Panc1 (cell line): ENCODE results near the gene RHOG. TPM values are rescaled to one million over a fixed set of nuclear protein-coding genes. Genes with fewer than 3 reads are reported as not detected.

ENCODE experiments used
- ATAC-seq: fragments of 200-7000 bp; cut with Tn5 transposase; 2 replicates; pipeline ENCODE4 v1.9.1; 2020; ENCODE audit warnings: mild to moderate bottlenecking, moderate library complexity
- BruUV-seq: library from RNA; stranded (reverse); fragments of 400-500 nt; replicated peaks from 2 replicates; lab custom pipeline; 2021; lab: Mats Ljungman, UMichigan
- CTCF ChIA-PET: fragments of 300-600 bp; sonication (Branson Sonifier 250); formaldehyde crosslinking; loops from one replicate; lab custom pipeline; 2022; ENCODE audit warnings: antibody characterized with exemption; lab: Charles Lee
- POLR2A ChIA-PET: fragments of 300-600 bp; sonication (Branson Sonifier 250); formaldehyde crosslinking; loops from one replicate; lab custom pipeline; 2022; ENCODE audit warnings: antibody characterized with exemption; lab: Charles Lee
- DNase-seq: peaks from one replicate; pipeline ENCODE4 v3.0.0-alpha.2; 2010; ENCODE audit warnings: low read depth, low spot score
- H3K27ac ChIP-seq: 2 replicates; pipeline ENCODE4 v1.5.1; 2011; ENCODE audit warnings: mild to moderate bottlenecking, low read length, inconsistent platforms
- H3K27me3 ChIP-seq: fragments of 200-500 bp; sonication (Bioruptor generic); 2 replicates; pipeline ENCODE4 v1.6.0; 2014; ENCODE audit warnings: low read length, inconsistent platforms; ENCODE audit not compliant: control insufficient read depth, insufficient read depth
- H3K36me3 ChIP-seq: fragments of 200-500 bp; sonication (Bioruptor generic); 2 replicates; pipeline ENCODE4 v1.5.1; 2014; ENCODE audit warnings: inconsistent platforms, mild to moderate bottlenecking, low read length, moderate library complexity; ENCODE audit not compliant: control insufficient read depth, insufficient read depth
- H3K4me1 ChIP-seq: 2 replicates; pipeline ENCODE4 v1.5.1; 2011; ENCODE audit warnings: inconsistent platforms, mild to moderate bottlenecking, low read length, moderate library complexity; ENCODE audit not compliant: control insufficient read depth, insufficient read depth
- H3K4me3 ChIP-seq, 2 experiments: 2 replicates each; pipeline ENCODE4 v1.5.1; 2011 to 2012; ENCODE audit warnings: low read depth in 2 of 2, low read length in 2 of 2, mild to moderate bottlenecking in 2 of 2, inconsistent platforms in 1 of 2, moderate library complexity in 1 of 2
- H3K9me3 ChIP-seq: fragments of 200-500 bp; sonication (Bioruptor generic); 2 replicates; pipeline ENCODE4 v1.5.1; 2014; ENCODE audit warnings: low read depth, mild to moderate bottlenecking, inconsistent platforms, low read length, moderate library complexity; ENCODE audit not compliant: control insufficient read depth, insufficient read depth
- POLR2AphosphoS5 ChIP-seq: IDR thresholded peaks from 2 replicates; pipeline ENCODE4 v1.6.1; 2012; ENCODE audit warnings: mild to moderate bottlenecking, low read depth, low read length, moderate library complexity
- SIN3A ChIP-seq: IDR thresholded peaks from 2 replicates; pipeline ENCODE4 v1.6.1; 2012; ENCODE audit warnings: low read depth, mild to moderate bottlenecking, low read length, moderate library complexity, borderline replicate concordance; ENCODE audit not compliant: insufficient read depth
- TCF7L2 ChIP-seq: IDR thresholded peaks from 2 replicates; pipeline ENCODE4 v1.6.1; 2011; ENCODE audit warnings: mild to moderate bottlenecking, low read depth, low read length, inconsistent platforms
- in situ Hi-C: cut with HindIII; loops from 2 replicates; pipeline ENCODE4 v1.10.0; 2016; ENCODE audit warnings: low sequenced_read_pairs, low pct_unique_long_range_greater_than_20kb
- intact Hi-C: fragments of 100-400 bp; cut with micrococcal nuclease; formaldehyde crosslinking; loops from one replicate; pipeline ENCODE4 v1.10.0; 2022; ENCODE audit not compliant: unreplicated experiment
- total RNA-seq: library from RNA; stranded (reverse); gene quantifications from one replicate; pipeline ENCODE4 v1.2.1, GENCODE V29; 2021; ENCODE audit not compliant: unreplicated experiment
- TF ChIP-seq, protein P1 (sequence below): fragments of 450-650 bp; IDR thresholded peaks from 2 replicates; pipeline ENCODE4 v1.5.1; 2017; ENCODE audit warnings: mild to moderate bottlenecking
- TF ChIP-seq, protein P2 (sequence below), 2 experiments: IDR thresholded peaks; 2 replicates each; pipeline ENCODE4 v1.6.1; 2011 to 2012; ENCODE audit warnings: low read depth in 2 of 2, control low read depth in 1 of 2, low read length in 1 of 2, mild to moderate bottlenecking in 1 of 2, moderate library complexity in 1 of 2; ENCODE audit not compliant: insufficient read depth in 1 of 2

Gene RHOG
- total RNA-seq, 1 experiment from 2014 or later = 156 TPM

DNA sequence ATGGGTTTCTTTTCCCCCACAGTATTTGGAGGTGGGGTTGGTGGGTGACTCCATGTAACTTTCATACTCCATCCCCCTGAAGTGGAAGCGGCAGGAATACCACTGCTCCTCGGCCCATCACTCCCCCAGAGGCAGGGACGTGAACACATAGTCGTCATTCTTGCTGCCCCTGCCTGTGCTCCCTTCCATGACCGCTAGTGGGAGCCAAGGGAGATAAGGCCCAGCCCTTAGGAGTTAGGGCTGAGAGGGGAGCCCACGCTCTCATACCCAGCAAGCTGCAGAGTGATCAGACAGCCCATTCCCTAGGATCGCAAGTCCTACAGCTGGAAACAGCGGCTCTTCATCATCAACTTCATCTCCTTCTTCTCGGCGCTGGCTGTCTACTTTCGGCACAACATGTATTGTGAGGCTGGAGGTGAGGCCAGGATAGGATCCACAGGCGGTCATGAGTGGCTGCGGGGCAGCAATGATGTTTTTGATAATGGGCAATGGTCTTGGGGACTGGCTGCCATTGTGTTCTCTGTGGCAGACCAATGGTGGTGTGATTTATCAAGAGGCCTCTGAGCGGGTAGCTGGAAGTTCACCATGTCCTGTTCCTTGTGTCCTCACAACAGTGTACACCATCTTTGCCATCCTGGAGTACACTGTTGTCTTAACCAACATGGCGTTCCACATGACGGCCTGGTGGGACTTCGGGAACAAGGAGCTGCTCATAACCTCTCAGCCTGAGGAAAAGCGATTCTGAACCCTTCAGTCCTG, 15.9 kb downstream of the RHOG start:
- H3K27me3 ChIP-seq = no peaks in the 10 kb centered on the region
- DNase-seq (no peak), ATAC-seq (peak; percentile 79)
- BruUV-seq = TSS peak; percentile 62
- in situ Hi-C loops = no loop called here
- ChIA-PET CTCF (interaction anchor here (0.5 to 1.0 kb wide), 4 partner anchors 9 to 162 kb away, joined by 3 to 5 read pairs (median 4); no protein-coding TSS in a partner anchor), POLR2A (interaction anchor here (0.6 kb wide), 2 partner anchors 26 to 869 kb away, joined by 3 to 6 read pairs; no protein-coding TSS in a partner anchor)
- 0 out of 2 replicates have a peak, but pooled peaks cover 3% of the 10 kb centered on the region for H3K4me1 ChIP-seq
- intact Hi-C loops = no loop called here
- H3K4me3 ChIP-seq = no peak overlapping the region
- no peaks in the 10 kb centered on the region; the same call in none of the 2 replicates for H3K36me3 ChIP-seq
- H3K27ac ChIP-seq = no peak overlapping the region
- no peak for TF ChIP-seq TCF7L2
- TF ChIP-seq, protein P1, sequence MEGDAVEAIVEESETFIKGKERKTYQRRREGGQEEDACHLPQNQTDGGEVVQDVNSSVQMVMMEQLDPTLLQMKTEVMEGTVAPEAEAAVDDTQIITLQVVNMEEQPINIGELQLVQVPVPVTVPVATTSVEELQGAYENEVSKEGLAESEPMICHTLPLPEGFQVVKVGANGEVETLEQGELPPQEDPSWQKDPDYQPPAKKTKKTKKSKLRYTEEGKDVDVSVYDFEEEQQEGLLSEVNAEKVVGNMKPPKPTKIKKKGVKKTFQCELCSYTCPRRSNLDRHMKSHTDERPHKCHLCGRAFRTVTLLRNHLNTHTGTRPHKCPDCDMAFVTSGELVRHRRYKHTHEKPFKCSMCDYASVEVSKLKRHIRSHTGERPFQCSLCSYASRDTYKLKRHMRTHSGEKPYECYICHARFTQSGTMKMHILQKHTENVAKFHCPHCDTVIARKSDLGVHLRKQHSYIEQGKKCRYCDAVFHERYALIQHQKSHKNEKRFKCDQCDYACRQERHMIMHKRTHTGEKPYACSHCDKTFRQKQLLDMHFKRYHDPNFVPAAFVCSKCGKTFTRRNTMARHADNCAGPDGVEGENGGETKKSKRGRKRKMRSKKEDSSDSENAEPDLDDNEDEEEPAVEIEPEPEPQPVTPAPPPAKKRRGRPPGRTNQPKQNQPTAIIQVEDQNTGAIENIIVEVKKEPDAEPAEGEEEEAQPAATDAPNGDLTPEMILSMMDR = no peak; the same call in 1 of the 2 replicates
- TF ChIP-seq, protein P2, sequence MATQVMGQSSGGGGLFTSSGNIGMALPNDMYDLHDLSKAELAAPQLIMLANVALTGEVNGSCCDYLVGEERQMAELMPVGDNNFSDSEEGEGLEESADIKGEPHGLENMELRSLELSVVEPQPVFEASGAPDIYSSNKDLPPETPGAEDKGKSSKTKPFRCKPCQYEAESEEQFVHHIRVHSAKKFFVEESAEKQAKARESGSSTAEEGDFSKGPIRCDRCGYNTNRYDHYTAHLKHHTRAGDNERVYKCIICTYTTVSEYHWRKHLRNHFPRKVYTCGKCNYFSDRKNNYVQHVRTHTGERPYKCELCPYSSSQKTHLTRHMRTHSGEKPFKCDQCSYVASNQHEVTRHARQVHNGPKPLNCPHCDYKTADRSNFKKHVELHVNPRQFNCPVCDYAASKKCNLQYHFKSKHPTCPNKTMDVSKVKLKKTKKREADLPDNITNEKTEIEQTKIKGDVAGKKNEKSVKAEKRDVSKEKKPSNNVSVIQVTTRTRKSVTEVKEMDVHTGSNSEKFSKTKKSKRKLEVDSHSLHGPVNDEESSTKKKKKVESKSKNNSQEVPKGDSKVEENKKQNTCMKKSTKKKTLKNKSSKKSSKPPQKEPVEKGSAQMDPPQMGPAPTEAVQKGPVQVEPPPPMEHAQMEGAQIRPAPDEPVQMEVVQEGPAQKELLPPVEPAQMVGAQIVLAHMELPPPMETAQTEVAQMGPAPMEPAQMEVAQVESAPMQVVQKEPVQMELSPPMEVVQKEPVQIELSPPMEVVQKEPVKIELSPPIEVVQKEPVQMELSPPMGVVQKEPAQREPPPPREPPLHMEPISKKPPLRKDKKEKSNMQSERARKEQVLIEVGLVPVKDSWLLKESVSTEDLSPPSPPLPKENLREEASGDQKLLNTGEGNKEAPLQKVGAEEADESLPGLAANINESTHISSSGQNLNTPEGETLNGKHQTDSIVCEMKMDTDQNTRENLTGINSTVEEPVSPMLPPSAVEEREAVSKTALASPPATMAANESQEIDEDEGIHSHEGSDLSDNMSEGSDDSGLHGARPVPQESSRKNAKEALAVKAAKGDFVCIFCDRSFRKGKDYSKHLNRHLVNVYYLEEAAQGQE (IDR thresholded peaks at IDR 0.05; ENCODE audit: insufficient read depth in 1 of 2, low read depth in 2 of 2, low read length in 1 of 2) = no peak
- no peak; the same call in 1 of the 2 replicates for TF ChIP-seq POLR2AphosphoS5
- TF ChIP-seq SIN3A = no peak
- H3K9me3 ChIP-seq = no peaks in the 10 kb centered on the region

DNA sequence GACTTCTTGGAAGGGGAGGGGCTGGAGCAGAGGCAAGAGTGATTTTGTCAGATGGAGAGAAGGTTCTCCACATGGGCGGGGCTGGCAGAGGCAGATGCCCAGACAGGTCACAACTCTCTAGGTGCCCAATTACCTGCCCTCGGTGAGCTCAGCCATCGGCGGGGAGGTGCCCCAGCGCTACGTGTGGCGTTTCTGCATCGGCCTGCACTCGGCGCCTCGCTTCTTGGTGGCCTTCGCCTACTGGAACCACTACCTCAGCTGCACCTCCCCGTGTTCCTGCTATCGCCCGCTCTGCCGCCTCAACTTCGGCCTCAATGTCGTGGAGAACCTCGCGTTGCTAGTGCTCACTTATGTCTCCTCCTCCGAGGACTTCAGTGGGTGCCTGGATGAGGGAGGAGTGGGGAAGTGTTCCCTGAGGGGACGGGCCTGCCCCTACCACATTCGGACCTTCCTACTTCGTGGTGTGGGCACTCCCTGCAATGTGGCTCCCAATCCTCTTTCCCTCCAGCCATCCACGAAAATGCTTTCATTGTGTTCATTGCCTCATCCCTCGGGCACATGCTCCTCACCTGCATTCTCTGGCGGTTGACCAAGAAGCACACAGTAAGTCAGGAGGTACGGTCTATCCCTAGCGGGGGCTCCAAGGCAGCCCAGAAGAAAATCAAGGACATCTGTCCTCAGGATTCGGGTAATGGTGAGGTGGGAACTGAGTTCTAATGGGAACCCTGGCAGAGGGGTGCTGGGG, 16.8 kb downstream of the RHOG start:
- CTCF ChIA-PET = interaction anchor here (0.6 to 1.3 kb wide), 3 partner anchors 9 to 17 kb away, joined by 3 to 4 read pairs (median 3); partner anchors contain the start of gene RHOG
- no peaks in the 10 kb centered on the region for H3K27me3 ChIP-seq
- H3K27ac ChIP-seq = no peak overlapping the region
- intact Hi-C loops (no loop called here), in situ Hi-C loops (no loop called here)
- no peaks in the 10 kb centered on the region; the same call in none of the 2 replicates for H3K36me3 ChIP-seq
- no peak for TF ChIP-seq TCF7L2
- TF ChIP-seq, protein P2 (IDR thresholded peaks at IDR 0.05; ENCODE audit: insufficient read depth in 1 of 2, low read depth in 2 of 2, low read length in 1 of 2) = no peak
- no peak for TF ChIP-seq POLR2AphosphoS5
- TF ChIP-seq SIN3A = no peak
- TF ChIP-seq, protein P1 = no peak
- no peaks in the 10 kb centered on the region for H3K9me3 ChIP-seq
- BruUV-seq = no TSS peak
- ATAC-seq = no peak
- no peak overlapping the region for H3K4me3 ChIP-seq
- DNase-seq = no peak
- 0 out of 2 replicates have a peak, but pooled peaks cover 3% of the 10 kb centered on the region for H3K4me1 ChIP-seq
- POLR2A ChIA-PET = no interaction called here
